GM04504 (cell line): ENCODE data around the gene RWDD2A.
A peak's percentile ranks its signal among the peaks of the same experiment; 100 is the strongest.
"Not testable (repeated sequence)": the region's sequence is repeated elsewhere in the genome, so short reads cannot be mapped to it uniquely, and the experiment has no call there.

Experiments
- DNase-seq: peaks from one replicate; pipeline ENCODE4 v3.0.0-alpha.2; 2012; ENCODE audit warnings: low read depth

The RWDD2A gene

GRCh38 chr6:83192871-83193746, at the start of gene RWDD2A, which contains the start of gene PGM3:
Gene RWDD2A (plus strand): TSS chr6:83193357. CDS start chr6:83194452, 1,095 bp downstream.
Gene PGM3 (minus strand): TSS chr6:83193265. CDS start chr6:83191012, 2,253 bp downstream.
- peak; percentile 73 for DNase-seq

- no peak for DNase-seq
These were observed 42.0 kb upstream of the RWDD2A start for GRCh38 chr6:83151114-83151513.

- no peak for DNase-seq
These were observed 40.2 kb upstream of the RWDD2A start for GRCh38 chr6:83152913-83153312.

- DNase-seq = no peak
These were observed 39.2 kb upstream of the RWDD2A start for GRCh38 chr6:83153883-83154521.

- DNase-seq = no peak
These were observed 37.4 kb upstream of the RWDD2A start for GRCh38 chr6:83155794-83156193.

- no peak for DNase-seq
These were observed 33.0 kb upstream of the RWDD2A start for GRCh38 chr6:83160167-83160566.

GRCh38 chr6:83167726-83168278, 25.4 kb upstream of the RWDD2A start:
- no peak for DNase-seq

GRCh38 chr6:83168556-83168955, 24.6 kb upstream of the RWDD2A start:
- DNase-seq = no peak

- no peak for DNase-seq
These were observed 24.1 kb upstream of the RWDD2A start for GRCh38 chr6:83169106-83169505.

GRCh38 chr6:83169511-83169910, 23.6 kb upstream of the RWDD2A start:
- DNase-seq = no peak

GRCh38 chr6:83176246-83176645, 16.9 kb upstream of the RWDD2A start:
- DNase-seq = no peak

GRCh38 chr6:83180426-83180950, 12.7 kb upstream of the RWDD2A start:
- DNase-seq = no peak

GRCh38 chr6:83182114-83182513, 11.0 kb upstream of the RWDD2A start:
- DNase-seq = no peak

- DNase-seq = peak; percentile 88
These were observed 9.9 kb upstream of the RWDD2A start for GRCh38 chr6:83183082-83183828.

- no peak for DNase-seq
These were observed 8.1 kb upstream of the RWDD2A start for GRCh38 chr6:83185096-83185495.

GRCh38 chr6:83188501-83188900, 4.7 kb upstream of the RWDD2A start:
- DNase-seq = no peak

GRCh38 chr6:83190626-83191025, 2.5 kb upstream of the RWDD2A start:
- no peak for DNase-seq

- DNase-seq = not testable (repeated sequence)
These were observed 1.2 kb upstream of the RWDD2A start for GRCh38 chr6:83191974-83192373.

- DNase-seq = no peak
These were observed 701 bp upstream of the RWDD2A start for GRCh38 chr6:83192456-83192855.

GRCh38 chr6:83193747-83194566, 800 bp downstream of the RWDD2A start:
- no peak for DNase-seq
